Peyer's patch (tissue), 4 donors: ENCODE data around the gene ZBTB7A. TPM values are rescaled to one million over a fixed set of nuclear protein-coding genes. Genes with fewer than 3 reads are reported as not detected.

Source experiments
- DNase-seq, 3 donors: peaks; one replicate each; pipeline ENCODE4 v3.0.0-alpha.2; 2017 to 2019
- H3K27ac ChIP-seq, 4 donors: fragments of 200-600 bp; sonication (generic); one replicate each; pipeline ENCODE4 v1.5.1; 2016 to 2019
- H3K27me3 ChIP-seq, 2 donors: fragments of 200-600 bp; sonication (generic); one replicate each; pipeline ENCODE4 v1.5.1; 2019
- H3K36me3 ChIP-seq, 3 donors: fragments of 200-600 bp; sonication (generic); one replicate each; pipeline ENCODE4 v1.5.1; 2016 to 2019
- H3K4me1 ChIP-seq, 4 donors: fragments of 200-600 bp; sonication (generic); one replicate each; pipeline ENCODE4 v1.5.1; 2016 to 2019
- H3K4me3 ChIP-seq, 4 donors: fragments of 200-600 bp; sonication (generic); 1 replicate in 3 of 4; 2 replicates in 1 of 4; pipeline ENCODE4 v1.5.1; 2016 to 2019; ENCODE audit warnings: mild to moderate bottlenecking in 1 of 4
- H3K9me3 ChIP-seq, 4 donors: fragments of 200-600 bp; sonication (generic); one replicate each; pipeline ENCODE4 v1.5.1; 2016 to 2019; ENCODE audit warnings: mild to moderate bottlenecking in 1 of 4
- POLR2A ChIP-seq, 2 donors: fragments of 450-650 bp; IDR thresholded peaks; one replicate each; pipeline ENCODE4 v1.5.1; 2017; ENCODE audit warnings: antibody characterized with exemption in 2 of 2, mild to moderate bottlenecking in 2 of 2, moderate library complexity in 2 of 2
- total RNA-seq, 4 donors: library from RNA; depleted of rRNA; stranded (reverse); fragments of >200 nt; gene quantifications; one replicate each; pipeline ENCODE4 v1.1.0, GENCODE V29; 2016
- TF ChIP-seq, protein P1 (sequence below), 6 experiments: fragments of 450-650 bp in 4 of 6; fragments of 200-600 bp in 2 of 6; sonication (generic) in 1 of 6; IDR thresholded peaks; one replicate each; pipeline ENCODE4 v1.5.1; 2017 to 2019; ENCODE audit warnings: antibody characterized with exemption in 6 of 6, mild to moderate bottlenecking in 3 of 6, moderate library complexity in 1 of 6

ZBTB7A gene
- total RNA-seq, 4 donors from 2014 or later: 74.3 to 149 (median 96.1) TPM

DNA sequence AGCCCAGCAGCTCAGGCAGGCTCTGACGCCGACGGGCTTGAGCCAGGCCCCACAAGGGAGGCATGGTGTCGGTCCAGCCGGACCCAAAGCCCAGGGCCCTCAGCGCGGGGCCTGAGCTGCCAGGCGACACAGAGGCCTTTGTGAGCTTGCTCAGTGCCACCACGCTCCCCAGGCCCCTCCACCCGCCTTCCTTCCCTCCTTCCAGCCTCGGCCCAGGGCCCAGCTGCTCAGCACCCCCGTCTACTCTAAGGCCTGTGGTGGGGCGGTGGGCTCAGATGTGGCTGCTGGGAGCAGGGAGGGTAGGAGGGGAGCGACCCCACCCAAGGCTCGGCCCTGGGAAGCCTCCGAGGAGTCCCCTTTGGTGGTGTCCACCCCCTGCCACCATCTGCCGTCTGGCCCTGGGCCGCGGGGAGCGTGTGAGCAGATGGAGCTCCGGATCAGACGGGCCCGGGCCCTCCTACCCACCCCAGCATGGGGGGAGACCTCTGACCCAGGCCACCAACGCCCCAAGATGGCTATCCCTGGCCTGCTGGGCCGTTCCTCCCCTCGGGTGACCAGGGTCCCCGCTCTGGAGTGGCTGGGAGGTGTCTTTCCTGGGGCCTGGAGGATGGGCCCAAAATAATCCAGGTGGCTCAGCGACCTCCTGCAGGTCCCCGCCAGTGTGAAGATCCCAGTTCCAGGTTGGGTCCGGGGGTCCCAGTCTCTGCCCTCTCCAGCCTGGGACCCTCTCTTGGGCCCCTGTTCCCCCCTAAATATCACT is 7.8 kb downstream of the ZBTB7A start:
- Histone ChIP-seq H3K27me3 (no peaks in the 10 kb centered on the region), H3K36me3 (peaks cover 0 to 27% (median 0%) of the 10 kb centered on the region in 3 donors), H3K4me3 (peak overlapping the region; percentile 17 to 100 (median 67)), H3K9me3 (no peaks in the 10 kb centered on the region), H3K4me1 (peaks cover 9 to 91% (median 55%) of the 10 kb centered on the region in 4 donors), H3K27ac (peak overlapping the region; percentile 96 to 100 (median 98))
- TF ChIP-seq, protein P1, sequence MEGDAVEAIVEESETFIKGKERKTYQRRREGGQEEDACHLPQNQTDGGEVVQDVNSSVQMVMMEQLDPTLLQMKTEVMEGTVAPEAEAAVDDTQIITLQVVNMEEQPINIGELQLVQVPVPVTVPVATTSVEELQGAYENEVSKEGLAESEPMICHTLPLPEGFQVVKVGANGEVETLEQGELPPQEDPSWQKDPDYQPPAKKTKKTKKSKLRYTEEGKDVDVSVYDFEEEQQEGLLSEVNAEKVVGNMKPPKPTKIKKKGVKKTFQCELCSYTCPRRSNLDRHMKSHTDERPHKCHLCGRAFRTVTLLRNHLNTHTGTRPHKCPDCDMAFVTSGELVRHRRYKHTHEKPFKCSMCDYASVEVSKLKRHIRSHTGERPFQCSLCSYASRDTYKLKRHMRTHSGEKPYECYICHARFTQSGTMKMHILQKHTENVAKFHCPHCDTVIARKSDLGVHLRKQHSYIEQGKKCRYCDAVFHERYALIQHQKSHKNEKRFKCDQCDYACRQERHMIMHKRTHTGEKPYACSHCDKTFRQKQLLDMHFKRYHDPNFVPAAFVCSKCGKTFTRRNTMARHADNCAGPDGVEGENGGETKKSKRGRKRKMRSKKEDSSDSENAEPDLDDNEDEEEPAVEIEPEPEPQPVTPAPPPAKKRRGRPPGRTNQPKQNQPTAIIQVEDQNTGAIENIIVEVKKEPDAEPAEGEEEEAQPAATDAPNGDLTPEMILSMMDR (IDR thresholded peaks at IDR 0.05): no peak
- TF ChIP-seq POLR2A (IDR thresholded peaks at IDR 0.05): no peak
- DNase-seq: peak in 1 of 3 donors; percentile 68

DNA sequence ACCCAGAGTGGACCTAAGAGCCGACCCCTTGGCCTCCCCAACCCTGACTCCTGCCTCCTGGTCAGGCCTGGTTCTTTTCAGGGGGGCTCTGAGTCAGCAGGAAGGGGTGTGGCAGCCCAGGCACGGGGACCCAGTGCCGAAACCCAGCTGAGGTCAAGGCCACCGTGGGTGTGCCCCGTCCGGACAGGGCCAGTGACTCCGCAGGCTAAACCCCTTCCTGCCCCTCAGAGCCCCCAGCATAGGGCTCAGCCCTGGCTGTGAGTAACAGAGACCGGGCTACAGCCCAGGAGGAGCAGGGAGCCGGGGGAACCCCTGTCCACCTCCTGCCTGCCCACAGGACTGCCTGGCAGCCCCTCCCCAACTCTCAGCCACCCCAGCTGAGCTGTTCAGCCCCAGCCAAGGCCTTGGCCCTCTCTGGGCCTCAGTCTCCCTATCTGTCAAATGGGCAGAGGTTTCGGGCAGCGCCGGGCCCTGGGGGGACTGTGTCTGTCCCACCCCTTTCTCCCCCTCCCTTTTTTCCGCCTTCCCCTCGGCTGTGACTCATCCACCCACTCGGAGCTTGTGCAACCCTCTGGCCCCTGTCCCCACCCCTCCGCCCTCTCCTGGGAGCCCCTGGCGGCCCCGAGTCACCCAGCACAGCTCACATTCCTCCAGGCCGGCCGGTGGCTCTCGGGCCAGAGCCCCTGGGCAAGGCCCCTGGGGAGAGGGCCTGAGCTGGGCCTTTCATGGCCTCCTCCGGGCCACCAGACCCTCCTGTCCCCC is 8.6 kb downstream of the ZBTB7A start:
- H3K36me3 ChIP-seq: peaks cover 0 to 33% (median 0%) of the 10 kb centered on the region in 3 donors
- DNase-seq: peak in 2 of 3 donors; percentile 88 to 90
- peak; percentile 39 to 56 for TF ChIP-seq POLR2A (IDR thresholded peaks at IDR 0.05)
- TF ChIP-seq, protein P1 (IDR thresholded peaks at IDR 0.05): peak in 3 of 6 experiments; percentile 31 to 36 (median 34)
- peaks cover 9 to 91% (median 54%) of the 10 kb centered on the region in 4 donors for H3K4me1 ChIP-seq
- H3K27ac ChIP-seq: peak overlapping the region; percentile 96 to 100 (median 98)
- H3K9me3 ChIP-seq: no peaks in the 10 kb centered on the region
- peak overlapping the region; percentile 6 to 100 (median 56) for H3K4me3 ChIP-seq
- no peaks in the 10 kb centered on the region for H3K27me3 ChIP-seq

DNA sequence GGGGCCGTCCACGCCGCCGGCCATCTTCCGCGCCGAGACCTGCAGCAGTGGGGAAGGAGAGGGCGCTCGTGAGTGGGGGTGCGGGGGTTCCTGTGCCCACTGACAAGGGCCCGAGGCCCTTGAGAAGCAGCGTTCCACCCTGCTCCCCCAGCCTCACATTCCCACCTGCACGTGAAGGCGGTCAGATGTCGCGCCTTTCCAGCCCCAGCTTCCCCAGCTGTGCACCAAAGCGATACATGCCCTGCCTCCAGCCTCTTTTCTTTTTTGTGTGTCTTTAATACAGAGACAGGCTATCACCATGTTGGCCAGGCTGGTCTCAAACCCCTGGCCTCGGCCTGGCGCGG is 11.5 kb downstream of the ZBTB7A start:
- H3K4me1 ChIP-seq: peaks cover 9 to 86% (median 38%) of the 10 kb centered on the region in 4 donors
- no peaks in the 10 kb centered on the region for H3K9me3 ChIP-seq
- DNase-seq: no peak
- H3K4me3 ChIP-seq: peak overlapping the region in 1 of 4 donors; percentile 33
- peaks cover 0 to 48% (median 0%) of the 10 kb centered on the region in 3 donors for H3K36me3 ChIP-seq
- TF ChIP-seq, protein P1 (IDR thresholded peaks at IDR 0.05): no peak
- TF ChIP-seq POLR2A (IDR thresholded peaks at IDR 0.05): no peak
- peak overlapping the region in 2 of 4 donors; percentile 89 to 97 for H3K27ac ChIP-seq
- H3K27me3 ChIP-seq: no peaks in the 10 kb centered on the region

DNA sequence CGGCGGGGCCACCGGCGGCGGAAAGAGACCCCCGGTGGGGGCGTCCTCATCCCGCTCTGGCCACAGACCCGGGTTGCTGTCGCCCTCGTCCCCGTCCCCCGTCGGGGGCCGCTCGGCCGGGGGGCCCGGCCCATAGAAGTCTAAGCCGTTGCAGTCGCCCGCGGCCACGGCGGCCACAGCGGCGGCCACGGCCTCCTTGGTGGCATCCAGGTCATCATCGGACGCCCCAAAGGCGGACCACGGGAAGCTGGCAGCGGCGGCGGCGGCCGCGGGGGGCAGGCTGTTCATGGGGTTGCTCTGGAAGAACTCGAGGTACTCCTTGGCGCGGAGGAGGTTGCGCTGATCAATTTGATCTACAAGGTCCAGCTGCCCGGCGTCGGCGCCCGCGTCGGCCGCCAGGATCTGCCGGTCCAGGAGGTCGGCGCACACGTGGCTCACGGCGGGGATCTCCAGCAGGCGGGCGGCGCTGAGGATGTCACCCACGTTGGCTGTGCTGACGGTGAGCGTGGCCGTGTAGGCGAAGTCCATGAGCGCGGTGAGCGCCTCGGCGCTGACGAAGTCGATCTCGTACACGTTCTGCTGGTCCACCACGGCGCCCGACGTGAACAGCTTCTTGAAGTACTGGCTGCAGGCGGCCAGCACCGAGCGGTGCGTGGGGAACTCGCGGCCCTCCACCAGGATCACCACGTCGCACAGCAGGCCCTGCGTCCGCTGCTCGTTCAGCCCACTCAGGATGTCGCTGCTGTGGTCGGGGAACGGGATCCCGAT is 12.1 kb downstream of the ZBTB7A start:
- no peaks in the 10 kb centered on the region for H3K27me3 ChIP-seq
- peaks cover 8 to 86% (median 34%) of the 10 kb centered on the region in 4 donors for H3K4me1 ChIP-seq
- H3K9me3 ChIP-seq: no peaks in the 10 kb centered on the region
- TF ChIP-seq, protein P1 (IDR thresholded peaks at IDR 0.05): no peak
- TF ChIP-seq POLR2A (IDR thresholded peaks at IDR 0.05): no peak
- H3K27ac ChIP-seq: peak overlapping the region in 3 of 4 donors; percentile 89 to 97 (median 94)
- peak overlapping the region in 2 of 4 donors; percentile 33 to 40 for H3K4me3 ChIP-seq
- peaks cover 0 to 49% (median 0%) of the 10 kb centered on the region in 3 donors for H3K36me3 ChIP-seq
- peak in 1 of 3 donors; percentile 58 for DNase-seq
